Neural cell (in vitro differentiated cells): Measurements from ENCODE around the gene IQCH. TPM values are rescaled to one million over a fixed set of nuclear protein-coding genes. Genes with fewer than 3 reads are reported as not detected.

Source experiments
- H2AFZ ChIP-seq: fragments of 200-600, 300-800 bp; sonication (generic), shearing (Covaris generic); 2 replicates; pipeline ENCODE4 v1.6.0; 2014; ENCODE audit warnings: low read depth, mild to moderate bottlenecking, antibody characterized with exemption, low read length, moderate library complexity
- H3F3A ChIP-seq: fragments of 200-600 bp; shearing (Covaris generic); 2 replicates; pipeline ENCODE4 v1.6.1; 2016; ENCODE audit warnings: mild to moderate bottlenecking, moderate library complexity, mixed read lengths, antibody characterized with exemption, low read length; ENCODE audit not compliant: insufficient read depth, poor library complexity, severe bottlenecking
- H3K27ac ChIP-seq: fragments of 200-600, 300-800 bp; sonication (generic), shearing (Covaris generic); 2 replicates; pipeline ENCODE4 v1.5.1; 2014; ENCODE audit warnings: mild to moderate bottlenecking, low read length, moderate library complexity
- H3K27me3 ChIP-seq: fragments of 300-800, 200-600 bp; sonication (generic), shearing (Covaris generic); 2 replicates; pipeline ENCODE4 v1.6.0; 2014; ENCODE audit warnings: mild to moderate bottlenecking, low read depth, low read length, moderate library complexity; ENCODE audit not compliant: insufficient read depth
- H3K36me3 ChIP-seq: fragments of 300-800, 200-600 bp; sonication (generic), shearing (Covaris generic); 2 replicates; pipeline ENCODE4 v1.5.1; 2014; ENCODE audit warnings: mild to moderate bottlenecking, antibody characterized with exemption, low read length, moderate library complexity; ENCODE audit not compliant: insufficient read depth
- H3K4me2 ChIP-seq: fragments of 300-800, 200-600 bp; sonication (generic), shearing (Covaris generic); 2 replicates; pipeline ENCODE4 v1.6.0; 2014; ENCODE audit warnings: mild to moderate bottlenecking, low read length
- H3K4me3 ChIP-seq: fragments of 300-800, 200-600 bp; sonication (generic), shearing (Covaris generic); 2 replicates; pipeline ENCODE4 v1.5.1; 2014; ENCODE audit warnings: mild to moderate bottlenecking, low read length, moderate library complexity
- H3K79me2 ChIP-seq: fragments of 200-600 bp; shearing (Covaris generic); replicated peaks from 2 replicates; pipeline ENCODE4 v1.6.0; 2014; ENCODE audit warnings: mild to moderate bottlenecking, low read length, moderate library complexity; ENCODE audit not compliant: insufficient read depth
- H3K9ac ChIP-seq: fragments of 300-800, 200-600 bp; sonication (generic), shearing (Covaris generic); 2 replicates; pipeline ENCODE4 v1.6.1; 2016; ENCODE audit warnings: mild to moderate bottlenecking, low read length, mixed read lengths
- H3K9me2 ChIP-seq: fragments of 200-600 bp; shearing (Covaris generic); 2 replicates; pipeline ENCODE4 v1.6.1; 2016; ENCODE audit warnings: mild to moderate bottlenecking, low read length, mixed read lengths; ENCODE audit not compliant: insufficient read depth
- H3K9me3 ChIP-seq: fragments of 200-600, 300-800 bp; sonication (generic), shearing (Covaris generic); 2 replicates; pipeline ENCODE4 v1.6.1; 2016; ENCODE audit warnings: mild to moderate bottlenecking, mixed run types, low read length, moderate library complexity, mixed read lengths
- H4K20me1 ChIP-seq: fragments of 200-600 bp; shearing (Covaris generic); 2 replicates; pipeline ENCODE4 v1.6.1; 2016; ENCODE audit warnings: mild to moderate bottlenecking, mixed run types; ENCODE audit not compliant: insufficient read depth
- EP300 ChIP-seq: fragments of 450-650 bp; conservative IDR thresholded peaks from 2 replicates; pipeline ENCODE4 v1.6.1; 2014; ENCODE audit warnings: antibody characterized with exemption, mild to moderate bottlenecking, moderate library complexity; ENCODE audit not compliant: poor library complexity, severe bottlenecking
- EZH2 ChIP-seq: fragments of 200-600, 300-800 bp; shearing (Covaris generic), sonication (generic); IDR thresholded peaks from 2 replicates; pipeline ENCODE4 v1.6.1; 2014; ENCODE audit warnings: antibody characterized with exemption, low read length, borderline replicate concordance, mild to moderate bottlenecking; ENCODE audit not compliant: insufficient read depth, poor library complexity, severe bottlenecking
- MXI1 ChIP-seq: fragments of 450-650 bp; conservative IDR thresholded peaks from 2 replicates; pipeline ENCODE4 v1.6.1; 2014; ENCODE audit warnings: antibody characterized with exemption, mild to moderate bottlenecking; ENCODE audit not compliant: poor library complexity, severe bottlenecking
- POLR2AphosphoS5 ChIP-seq: IDR thresholded peaks from 2 replicates; pipeline ENCODE4 v1.6.1; 2012
- RAD21 ChIP-seq: fragments of 450-650 bp; conservative IDR thresholded peaks from 2 replicates; pipeline ENCODE4 v1.6.1; 2014; ENCODE audit warnings: antibody characterized with exemption, mild to moderate bottlenecking, moderate library complexity
- REST ChIP-seq: IDR thresholded peaks from 2 replicates; pipeline ENCODE4 v1.6.1; 2012; ENCODE audit warnings: borderline replicate concordance
- SMC3 ChIP-seq: fragments of 450-650 bp; conservative IDR thresholded peaks from 2 replicates; pipeline ENCODE4 v1.6.1; 2014; ENCODE audit warnings: antibody characterized with exemption, mild to moderate bottlenecking, moderate library complexity; ENCODE audit not compliant: poor library complexity
- TAF1 ChIP-seq: IDR thresholded peaks from 2 replicates; pipeline ENCODE4 v1.6.1; 2012; ENCODE audit warnings: low read depth
- polyA plus RNA-seq: library from polyadenylated mRNA; depleted of rRNA; stranded (reverse); fragments of >200 nt; gene quantifications from 2 replicates; pipeline ENCODE4 v1.2.3, GENCODE V29; 2014
- TF ChIP-seq, protein P1 (sequence below): fragments of 450-650 bp; IDR thresholded peaks from 2 replicates; pipeline ENCODE4 v1.5.1; 2014; ENCODE audit warnings: antibody characterized with exemption, mild to moderate bottlenecking, moderate library complexity; ENCODE audit not compliant: poor library complexity, severe bottlenecking

Gene IQCH
- polyA plus RNA-seq, 1 donor from 2014 or later: 2.8 TPM

DNA sequence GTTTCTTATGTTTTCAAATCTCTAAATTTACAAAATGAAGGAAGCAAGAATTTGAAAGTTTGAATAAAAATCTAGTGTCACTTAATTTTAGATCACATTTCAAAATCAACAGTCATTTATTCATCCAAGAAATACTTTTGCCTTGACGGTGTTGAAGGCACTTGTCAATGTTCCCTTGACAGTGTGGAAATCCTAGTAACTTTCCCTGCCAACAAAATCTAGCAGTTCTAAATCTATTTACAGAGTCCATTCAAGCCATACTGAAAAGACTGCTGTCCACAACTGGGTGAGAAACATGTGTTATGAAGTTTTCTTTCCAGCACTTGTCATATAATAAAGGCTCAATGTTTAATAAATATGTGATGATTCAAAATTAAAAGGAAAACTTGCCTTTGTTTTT is 279.3 kb downstream of the IQCH start (continued):
- TF ChIP-seq EZH2 (no peak), RAD21 (no peak)

DNA sequence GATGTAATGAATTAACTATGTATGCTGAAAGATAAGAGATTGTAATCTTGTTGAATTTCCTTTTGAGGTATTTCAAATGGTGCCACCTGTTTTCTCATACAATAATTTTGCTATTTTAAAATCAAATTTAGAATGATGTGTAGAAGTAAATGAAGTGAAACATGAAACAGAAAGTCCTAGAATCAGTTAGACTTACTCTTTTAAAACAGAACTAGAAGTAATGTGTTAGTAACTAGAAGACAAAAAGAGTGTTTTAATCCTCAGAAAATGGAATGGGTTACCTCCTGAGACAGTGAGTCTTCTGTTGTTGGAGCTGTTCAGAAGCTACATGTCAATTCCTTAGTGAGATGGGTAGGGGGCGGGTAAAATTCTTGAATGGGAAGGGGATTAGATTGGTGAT is 279.8 kb downstream of the IQCH start:
- no peaks in the 10 kb centered on the region for H3K27me3 ChIP-seq
- TF ChIP-seq EZH2 (no peak), TAF1 (no peak)
- H3K9me2 ChIP-seq: no peaks in the 10 kb centered on the region
- H4K20me1 ChIP-seq: no peaks in the 10 kb centered on the region
- no peak overlapping the region for H3K4me3 ChIP-seq
- no peak overlapping the region for H2AFZ ChIP-seq
- no peak overlapping the region for H3K4me2 ChIP-seq
- H3K27ac ChIP-seq: no peak overlapping the region
- H3K79me2 ChIP-seq: no peaks in the 10 kb centered on the region
- no peaks in the 10 kb centered on the region for H3K9me3 ChIP-seq
- H3K36me3 ChIP-seq: no peaks in the 10 kb centered on the region
- H3K9ac ChIP-seq: no peak overlapping the region
- H3F3A ChIP-seq: no peaks in the 10 kb centered on the region

DNA sequence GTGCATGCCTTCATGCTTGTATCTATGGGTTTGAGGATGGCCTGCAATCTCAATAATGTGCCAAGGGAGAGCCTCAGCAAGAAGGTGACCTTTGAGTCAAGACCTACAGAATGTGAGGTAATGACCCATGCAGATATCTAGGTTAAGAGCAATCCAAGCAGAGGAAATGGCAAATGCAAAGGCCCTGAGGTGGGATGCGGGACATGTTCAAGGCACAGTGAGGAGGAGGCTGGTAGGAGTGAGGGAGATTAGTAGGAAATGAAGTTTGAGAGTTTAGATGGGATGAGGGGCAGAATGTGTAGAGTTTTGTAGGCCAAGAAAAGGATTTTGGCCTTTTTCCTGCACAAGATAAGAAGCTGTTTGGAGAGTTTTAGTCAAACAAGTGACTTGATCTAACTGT is 283.2 kb downstream of the IQCH start:
- Histone ChIP-seq H3K79me2 (no peaks in the 10 kb centered on the region), H3K4me2 (no peak overlapping the region), H4K20me1 (no peaks in the 10 kb centered on the region), H2AFZ (no peak overlapping the region), H3K4me3 (no peak overlapping the region), H3K9me3 (no peaks in the 10 kb centered on the region), H3K9me2 (no peaks in the 10 kb centered on the region), H3K27me3 (no peaks in the 10 kb centered on the region), H3K36me3 (no peaks in the 10 kb centered on the region), H3F3A (no peaks in the 10 kb centered on the region), H3K9ac (no peak overlapping the region), H3K27ac (no peak overlapping the region)
- TF ChIP-seq EZH2 (no peak), EP300 (no peak), RAD21 (no peak), POLR2AphosphoS5 (no peak)

DNA sequence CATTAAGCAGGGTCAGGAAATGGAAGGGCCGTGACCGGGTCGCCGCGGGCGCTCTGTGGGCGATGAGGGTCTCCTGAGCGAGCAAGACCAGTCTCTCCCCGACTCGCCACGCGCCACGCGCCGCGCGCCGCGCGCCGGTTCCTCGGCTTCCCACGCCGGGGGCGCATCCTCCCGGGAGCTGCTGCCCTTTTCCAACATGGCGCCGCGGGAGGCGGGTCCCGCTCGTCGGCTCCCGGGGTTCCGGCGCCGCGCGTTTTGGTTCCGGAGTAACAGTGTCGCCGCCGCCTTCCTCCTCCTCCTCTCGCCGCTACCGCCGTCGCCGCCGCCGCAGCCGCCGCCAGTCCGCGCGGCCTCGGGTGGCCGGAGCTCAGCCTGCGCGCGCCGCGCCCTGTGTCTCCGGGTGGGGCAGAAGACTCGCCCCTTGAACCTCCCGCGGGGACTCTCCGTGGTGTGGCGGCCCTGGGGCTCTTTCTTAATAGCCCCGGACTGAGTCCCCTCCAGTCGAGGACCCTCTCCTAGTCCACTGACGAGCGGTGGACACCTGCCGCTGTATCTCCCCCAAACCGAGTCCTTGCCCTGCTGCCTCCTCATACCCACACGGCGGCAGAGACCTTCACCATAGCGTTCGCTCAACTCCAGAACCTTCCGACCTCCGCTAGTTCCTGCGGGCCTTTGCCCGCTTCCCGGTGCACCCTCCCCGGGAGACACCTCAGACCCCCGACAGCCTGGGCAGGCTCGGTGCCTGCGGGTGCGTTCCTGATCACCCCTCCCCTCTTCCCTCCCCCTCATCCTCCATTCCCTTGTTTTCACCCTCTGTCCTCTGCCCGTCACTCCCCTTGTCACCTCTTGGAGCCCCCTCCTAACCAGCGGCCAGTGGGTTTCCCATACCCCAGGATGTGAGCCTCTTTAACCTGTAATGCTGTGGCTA is 288.1 kb downstream of the IQCH start, which contains the start of gene MAP2K5:
Gene MAP2K5, plus strand, starts transcription at position 284 of the 928 bp plus-strand sequence. Its CDS starts 633 bp downstream, at position 917.
- TF ChIP-seq EP300 (peak; percentile 38), EZH2 (no peak), RAD21 (peak; percentile 37), REST (peak; percentile 57), MXI1 (peak; percentile 93), POLR2AphosphoS5 (peak; percentile 63), TAF1 (no peak), SMC3 (peak; percentile 30)
- TF ChIP-seq, protein P1, sequence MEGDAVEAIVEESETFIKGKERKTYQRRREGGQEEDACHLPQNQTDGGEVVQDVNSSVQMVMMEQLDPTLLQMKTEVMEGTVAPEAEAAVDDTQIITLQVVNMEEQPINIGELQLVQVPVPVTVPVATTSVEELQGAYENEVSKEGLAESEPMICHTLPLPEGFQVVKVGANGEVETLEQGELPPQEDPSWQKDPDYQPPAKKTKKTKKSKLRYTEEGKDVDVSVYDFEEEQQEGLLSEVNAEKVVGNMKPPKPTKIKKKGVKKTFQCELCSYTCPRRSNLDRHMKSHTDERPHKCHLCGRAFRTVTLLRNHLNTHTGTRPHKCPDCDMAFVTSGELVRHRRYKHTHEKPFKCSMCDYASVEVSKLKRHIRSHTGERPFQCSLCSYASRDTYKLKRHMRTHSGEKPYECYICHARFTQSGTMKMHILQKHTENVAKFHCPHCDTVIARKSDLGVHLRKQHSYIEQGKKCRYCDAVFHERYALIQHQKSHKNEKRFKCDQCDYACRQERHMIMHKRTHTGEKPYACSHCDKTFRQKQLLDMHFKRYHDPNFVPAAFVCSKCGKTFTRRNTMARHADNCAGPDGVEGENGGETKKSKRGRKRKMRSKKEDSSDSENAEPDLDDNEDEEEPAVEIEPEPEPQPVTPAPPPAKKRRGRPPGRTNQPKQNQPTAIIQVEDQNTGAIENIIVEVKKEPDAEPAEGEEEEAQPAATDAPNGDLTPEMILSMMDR: peak; percentile 19
- H3K27me3 ChIP-seq: no peaks in the 10 kb centered on the region
- no peaks in the 10 kb centered on the region for H3K9me2 ChIP-seq
- H2AFZ ChIP-seq: peak within 1 kb of the TSS; percentile 89
- H3K9ac ChIP-seq: peak within 1 kb of the TSS; percentile 89
- peak within 1 kb of the TSS; percentile 74 for H3K4me2 ChIP-seq
- peak within 1 kb of the TSS; percentile 89 for H3K4me3 ChIP-seq
- H3K27ac ChIP-seq: peak within 1 kb of the TSS; percentile 64
- no peaks in the 10 kb centered on the region for H3F3A ChIP-seq
- no peaks in the 10 kb centered on the region for H3K9me3 ChIP-seq
- H4K20me1 ChIP-seq: no peaks in the 10 kb centered on the region
- H3K36me3 ChIP-seq: no peaks in the 10 kb centered on the region
- no peaks in the 10 kb centered on the region for H3K79me2 ChIP-seq
